Loucy (cell line): ENCODE data around the gene IRS1.

Source experiments
- H2AFZ ChIP-seq: fragments of 200-600 bp; sonication (generic); 2 replicates; pipeline ENCODE4 v1.6.0; 2016; ENCODE audit warnings: antibody characterized with exemption, mild to moderate bottlenecking, low read length, moderate library complexity
- H3F3A ChIP-seq: fragments of 200-600 bp; 2 replicates; pipeline ENCODE4 v1.6.0; 2016; ENCODE audit warnings: antibody characterized with exemption, low read depth, mild to moderate bottlenecking
- H3K27me3 ChIP-seq: fragments of 200-600 bp; sonication (generic); 2 replicates; pipeline ENCODE4 v1.6.1; 2014; ENCODE audit warnings: low read length, mild to moderate bottlenecking; ENCODE audit not compliant: insufficient read depth, poor library complexity, severe bottlenecking
- H3K36me3 ChIP-seq: fragments of 200-600 bp; sonication (generic); 2 replicates; pipeline ENCODE4 v1.6.1; 2016; ENCODE audit warnings: low read length; ENCODE audit not compliant: insufficient read depth
- H3K4me1 ChIP-seq: fragments of 200-600 bp; sonication (generic); 2 replicates; pipeline ENCODE4 v1.5.1; 2014; ENCODE audit warnings: low read length, mild to moderate bottlenecking; ENCODE audit not compliant: insufficient read depth, poor library complexity, severe bottlenecking
- H3K4me2 ChIP-seq: fragments of 200-600 bp; sonication (generic); 2 replicates; pipeline ENCODE4 v1.6.0; 2014; ENCODE audit warnings: antibody characterized with exemption, low read length, low read depth, mild to moderate bottlenecking; ENCODE audit not compliant: poor library complexity, severe bottlenecking
- H3K4me3 ChIP-seq: fragments of 200-600 bp; sonication (generic); 2 replicates; pipeline ENCODE4 v1.5.1; 2014; ENCODE audit warnings: low read length, mild to moderate bottlenecking, mixed read lengths; ENCODE audit not compliant: poor library complexity, severe bottlenecking
- H3K79me2 ChIP-seq: fragments of 200-600 bp; sonication (generic); 2 replicates; pipeline ENCODE4 v1.6.1; 2014; ENCODE audit warnings: low read length; ENCODE audit not compliant: insufficient read depth
- H3K9ac ChIP-seq: fragments of 200-600 bp; sonication (generic); 2 replicates; pipeline ENCODE4 v1.6.0; 2014; ENCODE audit warnings: mild to moderate bottlenecking, low read depth, low read length, moderate library complexity; ENCODE audit not compliant: poor library complexity, severe bottlenecking
- H3K9me2 ChIP-seq: fragments of 200-600 bp; sonication (generic); replicated peaks from 2 replicates; pipeline ENCODE4 v1.6.1; 2016; ENCODE audit warnings: low read depth, low read length, mixed read lengths
- H3K9me3 ChIP-seq: fragments of 200-600 bp; sonication (generic); 2 replicates; pipeline ENCODE4 v1.6.1; 2014; ENCODE audit warnings: mild to moderate bottlenecking, antibody characterized with exemption, low read length, low read depth; ENCODE audit not compliant: insufficient read depth
- H4K20me1 ChIP-seq: fragments of 200-600 bp; sonication (generic); 2 replicates; pipeline ENCODE4 v1.6.0; 2014; ENCODE audit warnings: antibody characterized with exemption, low read length, mild to moderate bottlenecking; ENCODE audit not compliant: insufficient read depth, poor library complexity, severe bottlenecking
- CTCF ChIP-seq: fragments of 200-600 bp; sonication (generic); conservative IDR thresholded peaks from 2 replicates; pipeline ENCODE4 v1.5.1; 2014; ENCODE audit warnings: mild to moderate bottlenecking, antibody characterized with exemption, low read length
- EZH2phosphoT487 ChIP-seq: fragments of 200-600 bp; IDR thresholded peaks from 2 replicates; pipeline ENCODE4 v1.6.1; 2018; ENCODE audit warnings: antibody characterized with exemption, mild to moderate bottlenecking, moderate library complexity, borderline replicate concordance

IRS1 gene

GRCh38 chr2:226788064-226788463, 11.6 kb downstream of the IRS1 start:
- Histone ChIP-seq H3K4me3 (no peak overlapping the region), H2AFZ (no peak overlapping the region), H3K4me2 (no peak overlapping the region), H3K27me3 (no peaks in the 10 kb centered on the region), H3F3A (no peaks in the 10 kb centered on the region; the same call in 1 of the 2 replicates), H3K9ac (no peak overlapping the region), H4K20me1 (no peaks in the 10 kb centered on the region), H3K36me3 (no peaks in the 10 kb centered on the region), H3K9me2 (no peaks in the 10 kb centered on the region), H3K9me3 (no peaks in the 10 kb centered on the region), H3K4me1 (peaks cover 28% of the 10 kb centered on the region), H3K79me2 (peaks cover 15% of the 10 kb centered on the region)
- TF ChIP-seq EZH2phosphoT487 (no peak), CTCF (no peak)

GRCh38 chr2:226783885-226784284, 15.7 kb downstream of the IRS1 start:
- Histone ChIP-seq H3K4me3 (no peak overlapping the region), H3K4me2 (no peak overlapping the region), H2AFZ (no peak overlapping the region), H3K9ac (no peak overlapping the region), H3K36me3 (no peaks in the 10 kb centered on the region), H4K20me1 (no peaks in the 10 kb centered on the region), H3K79me2 (no peaks in the 10 kb centered on the region), H3K27me3 (no peaks in the 10 kb centered on the region), H3K9me2 (no peaks in the 10 kb centered on the region), H3K9me3 (no peaks in the 10 kb centered on the region), H3K4me1 (no peaks in the 10 kb centered on the region), H3F3A (no peaks in the 10 kb centered on the region; the same call in 1 of the 2 replicates)
- TF ChIP-seq EZH2phosphoT487 (no peak), CTCF (no peak)

- Histone ChIP-seq H3K9ac (no peak overlapping the region), H3K9me3 (no peaks in the 10 kb centered on the region), H4K20me1 (no peaks in the 10 kb centered on the region), H2AFZ (no peak overlapping the region), H3K79me2 (no peaks in the 10 kb centered on the region), H3K4me1 (no peaks in the 10 kb centered on the region), H3K4me2 (no peak overlapping the region), H3K4me3 (no peak overlapping the region), H3K27me3 (no peaks in the 10 kb centered on the region), H3K36me3 (no peaks in the 10 kb centered on the region), H3K9me2 (no peaks in the 10 kb centered on the region), H3F3A (no peaks in the 10 kb centered on the region)
- no peak for TF ChIP-seq EZH2phosphoT487
- no peak for TF ChIP-seq CTCF
Observed at GRCh38 chr2:226782092-226782713, 17.4 kb downstream of the IRS1 start.
